Measurements from ENCODE around the gene NPAS4. TPM values are rescaled to one million over a fixed set of nuclear protein-coding genes. Genes with fewer than 3 reads are reported as not detected.
"Not testable (repeated sequence)": the region's sequence is repeated elsewhere in the genome, so short reads cannot be mapped to it uniquely, and the experiment has no call there.

NPAS4 gene
- total and polyA plus RNA-seq, 7 experiments from 2014 or later = 0.53 TPM; not detected in 6

DNA sequence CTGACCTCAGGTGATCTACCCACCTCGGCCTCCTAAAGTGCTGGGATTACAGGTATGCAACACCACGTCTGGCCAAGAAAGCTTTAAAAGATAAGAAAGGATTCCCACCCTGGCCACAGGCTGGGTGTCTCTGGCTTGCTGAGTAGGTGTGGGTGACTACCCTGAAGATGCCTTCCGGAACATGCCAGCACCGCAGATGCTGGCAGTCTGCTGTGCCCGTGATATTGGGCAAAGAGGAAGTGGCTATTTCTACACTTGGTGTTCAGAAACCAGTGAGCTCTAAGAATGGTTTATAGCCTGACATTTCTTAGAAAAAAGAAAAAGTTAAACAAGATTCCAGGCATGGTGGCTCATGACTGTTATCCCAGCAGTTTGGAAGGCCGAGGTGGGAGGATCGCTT lies 11.8 kb downstream of the NPAS4 start:
- peaks cover 0 to 32% (median 6%) of the 10 kb centered on the region in 3 experiments for H3K36me3 ChIP-seq (ENCODE audit: control insufficient read depth in 2 of 3, insufficient read depth in 3 of 3, low read length in 3 of 3)
- DNase-seq (no peak), ATAC-seq (peak; percentile 51)
- H3K4me3 Mint-ChIP-seq = no peak overlapping the region
- intact Hi-C loops (cut with micrococcal nuclease) = no loop called here
- ChIA-PET CTCF (interaction anchor here (0.6 to 1.0 kb wide), 2 partner anchors 25 to 1299 kb away, joined by 3 read pairs; no protein-coding TSS in a partner anchor), POLR2A (interaction anchor here (0.6 to 0.8 kb wide), 2 partner anchors 119 to 364 kb away, joined by 3 read pairs; no protein-coding TSS in a partner anchor)
- H3K4me1 Mint-ChIP-seq = peaks cover under 1 to 10% (median under 1%) of the 10 kb centered on the region in 7 donors
- no peaks in the 10 kb centered on the region for H3K9me3 Mint-ChIP-seq
- H3K27me3 Mint-ChIP-seq = no peaks in the 10 kb centered on the region
- no peak overlapping the region for H3K27ac ChIP-seq (ENCODE audit: low read depth, low read length)
- no peaks in the 10 kb centered on the region for H3K27me3 ChIP-seq (ENCODE audit: control insufficient read depth in 2 of 2, insufficient read depth in 2 of 2, low read length in 2 of 2)
- H3K27ac Mint-ChIP-seq = no peak overlapping the region
- peaks cover 4 to 38% (median 11%) of the 10 kb centered on the region in 5 donors for H3K36me3 Mint-ChIP-seq
- H3K4me3 ChIP-seq (ENCODE audit: low read length) = no peak overlapping the region
- no peaks in the 10 kb centered on the region for H3K4me1 ChIP-seq (ENCODE audit: control insufficient read depth in 2 of 2, insufficient read depth in 2 of 2, low read length in 2 of 2)
- H3K9me3 ChIP-seq (ENCODE audit: control insufficient read depth in 2 of 3, low read length in 3 of 3) = no peaks in the 10 kb centered on the region

- H3K9me3 Mint-ChIP-seq = peaks cover 0 to 5% (median under 1%) of the 10 kb centered on the region in 11 donors
- intact Hi-C loops (cut with micrococcal nuclease) = loop anchor here (1.0 to 5.0 kb wide), 6 partner anchors 29 to 239 kb away; partner anchors contain the start of genes SLC29A2 (in 2 of the 2), BBS1 (in 1 of the 2), RBM14 (in 1 of the 2) and RBM4B (in 1 of the 2)
- Histone ChIP-seq H3K27ac (ENCODE audit: low read depth, low read length) (peak overlapping the region; percentile 84), H3K27me3 (ENCODE audit: control insufficient read depth in 2 of 2, insufficient read depth in 2 of 2, low read length in 2 of 2) (no peaks in the 10 kb centered on the region), H3K9me3 (ENCODE audit: control insufficient read depth in 2 of 3, low read length in 3 of 3) (peaks cover 0 to 2% (median 0%) of the 10 kb centered on the region in 3 experiments), H3K4me3 (ENCODE audit: low read length) (peak overlapping the region; percentile 86), H3K36me3 (ENCODE audit: control insufficient read depth in 2 of 3, insufficient read depth in 3 of 3, low read length in 3 of 3) (peaks cover 0 to 27% (median 6%) of the 10 kb centered on the region in 3 experiments), H3K4me1 (ENCODE audit: control insufficient read depth in 2 of 2, insufficient read depth in 2 of 2, low read length in 2 of 2) (peaks cover 4 to 5% of the 10 kb centered on the region in 2 donors)
- no peaks in the 10 kb centered on the region for H3K27me3 Mint-ChIP-seq
- DNase-seq (no peak), ATAC-seq (no peak)
- ChIA-PET CTCF (interaction anchor here (0.6 to 1.6 kb wide), 7 partner anchors 9 to 357 kb away, joined by 3 to 11 read pairs (median 7); no protein-coding TSS in a partner anchor), POLR2A (interaction anchor here (0.7 to 1.7 kb wide), 10 partner anchors 17 to 662 kb away, joined by 3 to 12 read pairs (median 4); partner anchors contain the start of genes CD248, DPP3, NPAS4 and PELI3)
- peaks cover 4 to 24% (median 6%) of the 10 kb centered on the region in 5 donors for H3K36me3 Mint-ChIP-seq
- peaks cover 7 to 13% (median 11%) of the 10 kb centered on the region in 7 donors for H3K4me1 Mint-ChIP-seq
- peak overlapping the region; percentile 46 to 99 (median 94) for H3K27ac Mint-ChIP-seq
- H3K4me3 Mint-ChIP-seq = peak overlapping the region; percentile 83 to 96 (median 90)
Measured at GRCh38 chr11:66437979-66438503, 17.2 kb downstream of the NPAS4 start.

- Histone ChIP-seq H3K36me3 (ENCODE audit: control insufficient read depth in 2 of 3, insufficient read depth in 3 of 3, low read length in 3 of 3) (peaks cover 0 to 25% (median 6%) of the 10 kb centered on the region in 3 experiments), H3K4me3 (ENCODE audit: low read length) (peak within 1 kb of the TSS; percentile 86), H3K27ac (ENCODE audit: low read depth, low read length) (peak within 1 kb of the TSS; percentile 84), H3K9me3 (ENCODE audit: control insufficient read depth in 2 of 3, low read length in 3 of 3) (peaks cover 0 to 8% (median 0%) of the 10 kb centered on the region in 3 experiments), H3K4me1 (ENCODE audit: control insufficient read depth in 2 of 2, insufficient read depth in 2 of 2, low read length in 2 of 2) (peaks cover 4 to 5% of the 10 kb centered on the region in 2 donors), H3K27me3 (ENCODE audit: control insufficient read depth in 2 of 2, insufficient read depth in 2 of 2, low read length in 2 of 2) (no peaks in the 10 kb centered on the region)
- DNase-seq (peak; percentile 74 to 93 (median 90)), ATAC-seq (peak; percentile 100)
- POLR2A ChIA-PET = interaction anchor here (0.6 to 1.7 kb wide), 13 partner anchors 17 to 410 kb away, joined by 3 to 12 read pairs (median 5); partner anchors contain the start of genes CD248, DPP3, NPAS4 and PELI3
- Mint-ChIP-seq H3K36me3 (peaks cover 5 to 24% (median 6%) of the 10 kb centered on the region in 5 donors), H3K9me3 (peaks cover 3 to 12% (median 7%) of the 10 kb centered on the region in 11 donors), H3K4me1 (peaks cover 7 to 13% (median 11%) of the 10 kb centered on the region in 7 donors), H3K4me3 (peak within 1 kb of the TSS; percentile 83 to 96 (median 90)), H3K27ac (peak within 1 kb of the TSS; percentile 84 to 99 (median 94)), H3K27me3 (peaks cover 0 to 7% (median 0%) of the 10 kb centered on the region in 5 donors)
- CTCF ChIA-PET = interaction anchor here (0.6 to 2.1 kb wide), 16 partner anchors 10 to 358 kb away, joined by 3 to 12 read pairs (median 4); partner anchors contain the start of genes BRMS1, DPP3, NPAS4 and PELI3
- intact Hi-C loops (cut with micrococcal nuclease) = loop anchor here (1.0 to 5.0 kb wide), 16 partner anchors 17 to 405 kb away; partner anchors contain the start of genes DPP3 (in 2 of the 2), NPAS4 (in 2 of the 2), PELI3 (in 2 of the 2) and SLC29A2 (in 2 of the 2)
Measured at GRCh38 chr11:66438504-66439466, 17.9 kb downstream of the NPAS4 start, which contains the start of gene MRPL11. Gene MRPL11, minus strand, starts transcription at chr11:66438848. Its CDS starts 94 bp downstream, at chr11:66438754.

DNA sequence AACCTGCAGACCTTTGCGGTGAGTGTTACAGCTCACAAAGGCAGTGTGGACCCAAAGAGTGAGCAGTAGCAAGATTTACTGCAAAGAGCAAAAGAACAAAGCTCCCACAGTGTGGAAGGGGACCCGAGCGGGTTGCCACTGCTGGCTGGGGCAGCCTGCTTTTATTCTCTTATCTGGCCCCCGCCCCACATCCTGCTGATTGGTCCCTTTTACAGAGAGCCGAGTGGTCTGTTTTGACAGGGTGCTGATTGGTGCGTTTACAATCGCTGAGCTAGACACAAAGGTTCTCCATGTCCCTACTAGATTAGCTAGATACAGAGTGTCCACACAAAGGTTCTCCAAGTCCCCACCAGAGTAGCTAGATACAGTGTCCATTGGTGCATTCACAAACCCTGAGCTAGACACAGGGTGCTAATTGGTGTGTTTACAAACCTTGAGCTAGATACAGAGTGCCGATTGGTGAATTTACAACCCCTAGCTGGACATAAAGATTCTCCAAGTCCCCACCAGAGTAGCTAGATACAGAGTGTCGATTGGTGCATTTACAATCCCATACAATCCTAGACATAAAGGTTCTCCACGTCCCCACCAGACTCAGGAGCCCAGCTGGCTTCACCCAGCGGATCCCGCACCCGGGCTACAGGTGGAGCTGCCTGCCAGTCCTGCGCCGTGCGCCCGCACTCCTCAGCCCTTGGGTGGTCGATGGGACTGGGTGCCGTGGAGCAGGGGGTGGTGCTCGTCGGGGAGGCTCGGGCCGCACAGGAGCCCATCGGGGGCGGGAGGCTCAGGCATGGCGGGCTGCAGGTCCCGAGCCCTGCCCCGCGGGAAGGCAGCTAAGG lies 19.5 kb downstream of the NPAS4 start:
- H3K27me3 Mint-ChIP-seq; H3K4me3 ChIP-seq (ENCODE audit: low read length); H3K9me3 ChIP-seq (ENCODE audit: control insufficient read depth in 2 of 3, low read length in 3 of 3); POLR2A ChIA-PET; DNase-seq; ATAC-seq; H3K27ac ChIP-seq (ENCODE audit: low read depth, low read length); H3K4me1 ChIP-seq (ENCODE audit: control insufficient read depth in 2 of 2, insufficient read depth in 2 of 2, low read length in 2 of 2); H3K4me3 Mint-ChIP-seq; intact Hi-C loops (cut with micrococcal nuclease); H3K27ac Mint-ChIP-seq; H3K27me3 ChIP-seq (ENCODE audit: control insufficient read depth in 2 of 2, insufficient read depth in 2 of 2, low read length in 2 of 2): not testable (repeated sequence)
- peaks cover 0 to 19% (median 6%) of the 10 kb centered on the region in 3 experiments for H3K36me3 ChIP-seq (ENCODE audit: control insufficient read depth in 2 of 3, insufficient read depth in 3 of 3, low read length in 3 of 3)
- Mint-ChIP-seq H3K36me3 (peaks cover 0 to 19% (median 4%) of the 10 kb centered on the region in 5 donors), H3K4me1 (peaks cover 7 to 13% (median 11%) of the 10 kb centered on the region in 7 donors), H3K9me3 (peaks cover 3 to 18% (median 9%) of the 10 kb centered on the region in 11 donors)
- CTCF ChIA-PET = interaction anchor here (0.8 to 2.1 kb wide), 3 partner anchors 15 to 39 kb away, joined by 3 to 12 read pairs (median 12); partner anchors contain the start of genes DPP3 and PELI3

- H3K4me3 ChIP-seq (ENCODE audit: low read length); DNase-seq; H3K27ac Mint-ChIP-seq; CTCF ChIA-PET; H3K9me3 ChIP-seq (ENCODE audit: control insufficient read depth in 2 of 3, low read length in 3 of 3); ATAC-seq; H3K27ac ChIP-seq (ENCODE audit: low read depth, low read length); H3K4me1 ChIP-seq (ENCODE audit: control insufficient read depth in 2 of 2, insufficient read depth in 2 of 2, low read length in 2 of 2); intact Hi-C loops (cut with micrococcal nuclease); H3K27me3 ChIP-seq (ENCODE audit: control insufficient read depth in 2 of 2, insufficient read depth in 2 of 2, low read length in 2 of 2); H3K27me3 Mint-ChIP-seq; H3K4me3 Mint-ChIP-seq: not testable (repeated sequence)
- H3K9me3 Mint-ChIP-seq = peaks cover 3 to 18% (median 9%) of the 10 kb centered on the region in 11 donors
- H3K36me3 Mint-ChIP-seq = peaks cover 0 to 14% (median 4%) of the 10 kb centered on the region in 5 donors
- H3K36me3 ChIP-seq (ENCODE audit: control insufficient read depth in 2 of 3, insufficient read depth in 3 of 3, low read length in 3 of 3) = peaks cover 0 to 13% (median 6%) of the 10 kb centered on the region in 3 experiments
- peaks cover 7 to 13% (median 11%) of the 10 kb centered on the region in 7 donors for H3K4me1 Mint-ChIP-seq
- POLR2A ChIA-PET = interaction anchor here (0.6 kb wide), 1 partner anchor 77 kb away, joined by 4 read pairs; no protein-coding TSS in a partner anchor
Measured at GRCh38 chr11:66440940-66441282, 20.1 kb downstream of the NPAS4 start.
